ENCODE measurements around the gene COX8C.

DNA sequence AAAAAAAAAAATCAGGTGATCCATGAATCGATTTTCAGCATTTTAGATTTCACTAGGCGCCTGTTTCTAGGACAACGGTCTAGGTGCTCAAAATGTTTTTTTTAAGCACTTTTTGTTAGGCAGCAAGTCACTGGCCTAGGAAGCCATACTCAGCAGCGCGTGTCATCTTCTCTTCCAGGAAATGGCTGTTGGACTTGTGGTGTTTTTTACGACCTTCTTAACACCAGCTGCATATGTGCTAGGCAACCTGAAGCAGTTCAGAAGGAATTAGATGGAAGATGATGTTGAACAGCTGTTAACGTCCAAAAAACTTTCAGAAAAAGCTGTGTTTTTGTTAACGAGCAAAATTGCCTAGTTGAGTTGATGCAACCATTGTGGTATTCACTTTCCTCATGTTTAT lies 868 bp downstream of the COX8C start:
- TF ChIP-seq YY1 (IDR thresholded peaks at IDR 0.05; ENCODE audit: low read depth) (no peak), RXRA (IDR thresholded peaks at IDR 0.05; ENCODE audit: borderline replicate concordance, low read depth) (no peak), JUND (IDR thresholded peaks at IDR 0.05) (no peak), NFIC (IDR thresholded peaks at IDR 0.05; ENCODE audit: borderline replicate concordance) (no peak), POLR2AphosphoS5 (IDR thresholded peaks at IDR 0.05; ENCODE audit: low read depth, low read length) (no peak)
- TF ChIP-seq, protein P1, sequence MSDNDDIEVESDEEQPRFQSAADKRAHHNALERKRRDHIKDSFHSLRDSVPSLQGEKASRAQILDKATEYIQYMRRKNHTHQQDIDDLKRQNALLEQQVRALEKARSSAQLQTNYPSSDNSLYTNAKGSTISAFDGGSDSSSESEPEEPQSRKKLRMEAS (IDR thresholded peaks at IDR 0.05; ENCODE audit: low read depth) = no peak
- TF ChIP-seq, protein P2, sequence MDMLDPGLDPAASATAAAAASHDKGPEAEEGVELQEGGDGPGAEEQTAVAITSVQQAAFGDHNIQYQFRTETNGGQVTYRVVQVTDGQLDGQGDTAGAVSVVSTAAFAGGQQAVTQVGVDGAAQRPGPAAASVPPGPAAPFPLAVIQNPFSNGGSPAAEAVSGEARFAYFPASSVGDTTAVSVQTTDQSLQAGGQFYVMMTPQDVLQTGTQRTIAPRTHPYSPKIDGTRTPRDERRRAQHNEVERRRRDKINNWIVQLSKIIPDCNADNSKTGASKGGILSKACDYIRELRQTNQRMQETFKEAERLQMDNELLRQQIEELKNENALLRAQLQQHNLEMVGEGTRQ (IDR thresholded peaks at IDR 0.05; ENCODE audit: borderline replicate concordance, low read depth, low read length) = no peak
